ENCODE data around the gene CDC26. TPM values are rescaled to one million over a fixed set of nuclear protein-coding genes. Genes with fewer than 3 reads are reported as not detected.
"Not testable (repeated sequence)": the region's sequence is repeated elsewhere in the genome, so short reads cannot be mapped to it uniquely, and the experiment has no call there.

The CDC26 gene
- total RNA-seq, 2 experiments from 2014 or later, result 27.5 to 44.2 TPM

DNA sequence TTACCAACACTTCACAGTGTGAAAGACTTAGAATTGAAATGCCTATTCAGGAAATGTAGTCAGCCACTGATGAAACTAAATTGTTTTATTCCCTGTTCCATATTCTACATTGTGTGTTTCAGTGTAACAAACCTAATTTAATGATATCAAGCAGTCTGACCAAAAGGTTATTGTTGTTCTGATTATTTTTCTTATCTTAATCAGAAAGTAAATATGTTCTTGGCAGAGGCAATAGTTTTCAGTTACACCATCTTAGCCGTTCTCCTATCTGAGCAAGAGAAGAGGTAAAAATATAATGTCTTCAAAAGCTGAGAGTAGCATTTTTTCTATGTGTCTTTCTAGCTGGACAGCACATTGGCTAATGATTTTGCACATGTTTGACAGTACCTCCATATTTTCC lies 17.1 kb downstream of the CDC26 start:
- H3K9me3 Mint-ChIP-seq (ENCODE audit: low read depth), result no peaks in the 10 kb centered on the region
- peaks cover 30% of the 10 kb centered on the region for H3K36me3 Mint-ChIP-seq (ENCODE audit: low read depth)
- no peaks in the 10 kb centered on the region for H3K27me3 Mint-ChIP-seq

DNA sequence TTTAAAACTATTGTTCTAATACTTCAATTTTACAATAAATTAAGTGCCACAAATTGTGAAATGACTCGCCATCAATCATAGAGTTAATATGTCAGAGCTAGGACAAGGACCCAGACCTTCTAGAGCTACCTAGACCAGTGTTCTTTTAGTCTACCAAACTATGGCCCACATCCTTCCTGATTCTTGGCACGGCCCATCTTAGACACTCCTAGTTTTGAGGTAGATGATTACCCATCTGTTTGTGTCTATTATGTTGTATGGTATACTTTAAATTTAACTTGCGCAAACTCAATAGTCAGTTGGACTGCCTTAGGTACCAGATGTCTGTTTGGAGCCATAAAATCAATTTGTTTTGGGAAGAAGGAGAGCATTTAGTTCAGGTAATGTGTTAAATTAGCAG lies 17.5 kb downstream of the CDC26 start:
- H3K9me3 Mint-ChIP-seq (ENCODE audit: low read depth), result no peaks in the 10 kb centered on the region
- POLR2A ChIA-PET, result interaction anchor here (0.7 kb wide), 1 partner anchor 330 kb away, joined by 3 read pairs; no protein-coding TSS in a partner anchor
- CTCF ChIA-PET, result no interaction called here

More for the DNA sequence above, 17.1 kb downstream of the CDC26 start:
- ChIA-PET POLR2A (no interaction called here), CTCF (no interaction called here)
- no peak for DNase-seq
- Mint-ChIP-seq H3K4me3 (no peak overlapping the region), H3K4me1 (no peaks in the 10 kb centered on the region), H3K27ac (no peak overlapping the region)
- ATAC-seq, result no peak
- intact Hi-C loops (cut with DNase I, micrococcal nuclease), result no loop called here

DNA sequence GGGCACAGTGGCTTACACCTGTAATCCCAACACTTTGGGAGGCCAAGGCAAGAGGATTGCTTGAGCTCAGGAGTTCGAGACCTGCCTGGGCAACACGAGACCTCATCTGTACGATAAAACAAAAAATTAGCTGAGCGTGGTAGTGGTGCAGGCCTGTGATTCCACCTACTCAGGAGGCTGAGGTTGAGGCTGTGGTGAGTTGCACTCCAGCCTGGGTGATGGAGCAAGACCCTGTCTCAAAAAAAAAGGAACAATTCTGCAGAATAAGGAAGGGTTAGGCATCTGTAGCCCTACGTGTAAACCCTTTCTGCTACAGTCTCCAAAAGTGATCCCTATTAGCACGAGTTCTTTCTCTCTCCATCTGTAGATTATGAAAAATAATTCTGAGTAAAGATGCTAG lies 19.9 kb downstream of the CDC26 start:
- no peak overlapping the region for H3K27ac Mint-ChIP-seq
- H3K9me3 Mint-ChIP-seq (ENCODE audit: low read depth), result peaks cover 3% of the 10 kb centered on the region
- no peaks in the 10 kb centered on the region for H3K4me1 Mint-ChIP-seq
- CTCF ChIA-PET, result interaction anchor here (0.6 kb wide), 1 partner anchor 68 kb away, joined by 4 read pairs; no protein-coding TSS in a partner anchor
- H3K4me3 Mint-ChIP-seq, result no peak overlapping the region
- DNase-seq (no peak), ATAC-seq (no peak)
- peaks cover 23% of the 10 kb centered on the region for H3K36me3 Mint-ChIP-seq (ENCODE audit: low read depth)
- no peaks in the 10 kb centered on the region for H3K27me3 Mint-ChIP-seq
- intact Hi-C loops (cut with DNase I, micrococcal nuclease), result no loop called here
- POLR2A ChIA-PET, result no interaction called here

More for the DNA sequence above, 17.5 kb downstream of the CDC26 start:
- Mint-ChIP-seq H3K4me1 (no peaks in the 10 kb centered on the region), H3K36me3 (ENCODE audit: low read depth) (peaks cover 30% of the 10 kb centered on the region), H3K27me3 (no peaks in the 10 kb centered on the region), H3K27ac (no peak overlapping the region), H3K4me3 (no peak overlapping the region)
- no peak for ATAC-seq
- DNase-seq, result no peak
- intact Hi-C loops (cut with DNase I, micrococcal nuclease), result no loop called here

DNA sequence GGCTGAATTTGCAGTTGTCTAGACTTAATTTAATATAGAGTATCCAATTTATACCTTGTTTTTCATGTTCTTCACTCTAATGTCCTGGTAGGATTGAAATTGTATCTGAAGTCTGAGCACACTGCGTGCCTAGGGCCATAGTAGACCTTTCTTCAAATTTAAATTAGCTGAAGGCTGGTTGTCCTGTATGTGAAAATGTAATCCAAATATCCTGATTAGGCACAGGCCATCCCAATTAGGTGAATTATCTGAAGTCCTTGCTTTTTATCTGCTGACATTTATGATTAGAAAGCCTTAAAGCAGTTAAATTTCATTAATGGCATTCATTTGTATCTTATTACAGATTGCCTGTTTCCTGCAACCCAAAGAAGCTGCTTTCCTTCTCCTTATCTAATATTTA lies 20.4 kb downstream of the CDC26 start:
- ATAC-seq, result no peak
- no peaks in the 10 kb centered on the region for H3K27me3 Mint-ChIP-seq
- no peak for DNase-seq
- H3K4me3 Mint-ChIP-seq, result no peak overlapping the region
- ChIA-PET POLR2A (no interaction called here), CTCF (interaction anchor here (0.6 to 1.0 kb wide), 2 partner anchors 27 to 68 kb away, joined by 4 read pairs; no protein-coding TSS in a partner anchor)
- intact Hi-C loops (cut with DNase I, micrococcal nuclease), result no loop called here
- H3K9me3 Mint-ChIP-seq (ENCODE audit: low read depth), result peaks cover 3% of the 10 kb centered on the region
- H3K4me1 Mint-ChIP-seq, result no peaks in the 10 kb centered on the region
- H3K36me3 Mint-ChIP-seq (ENCODE audit: low read depth), result peaks cover 18% of the 10 kb centered on the region
- H3K27ac Mint-ChIP-seq, result no peak overlapping the region

DNA sequence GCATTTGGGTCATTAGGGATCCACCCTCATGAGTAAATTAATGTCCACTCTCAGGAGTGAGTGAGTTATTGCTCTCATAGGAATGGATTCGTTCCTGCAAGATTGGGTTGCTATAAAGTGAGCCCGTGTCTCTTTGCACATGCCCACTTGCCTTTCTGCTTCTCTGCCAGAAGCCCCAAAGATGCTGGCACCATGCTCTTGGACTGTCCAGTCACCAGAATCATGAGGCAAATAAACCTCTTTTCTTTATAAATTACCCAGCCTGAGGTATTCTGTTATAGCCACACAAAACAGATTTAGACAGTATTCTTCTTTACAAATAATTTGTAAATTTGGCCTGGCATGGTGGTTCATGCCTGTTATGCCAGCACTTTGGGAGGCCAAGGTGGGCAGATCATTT lies 24.6 kb downstream of the CDC26 start:
- Mint-ChIP-seq H3K4me1 (no peaks in the 10 kb centered on the region), H3K27ac (no peak overlapping the region), H3K27me3 (no peaks in the 10 kb centered on the region), H3K4me3 (no peak overlapping the region), H3K36me3 (ENCODE audit: low read depth) (peaks cover 5% of the 10 kb centered on the region), H3K9me3 (ENCODE audit: low read depth) (peaks cover 3% of the 10 kb centered on the region)
- ChIA-PET CTCF (interaction anchor here (0.7 kb wide), 1 partner anchor 23 kb away, joined by 3 read pairs; no protein-coding TSS in a partner anchor), POLR2A (no interaction called here)
- intact Hi-C loops (cut with DNase I, micrococcal nuclease), result no loop called here
- no peak for ATAC-seq
- DNase-seq, result no peak

DNA sequence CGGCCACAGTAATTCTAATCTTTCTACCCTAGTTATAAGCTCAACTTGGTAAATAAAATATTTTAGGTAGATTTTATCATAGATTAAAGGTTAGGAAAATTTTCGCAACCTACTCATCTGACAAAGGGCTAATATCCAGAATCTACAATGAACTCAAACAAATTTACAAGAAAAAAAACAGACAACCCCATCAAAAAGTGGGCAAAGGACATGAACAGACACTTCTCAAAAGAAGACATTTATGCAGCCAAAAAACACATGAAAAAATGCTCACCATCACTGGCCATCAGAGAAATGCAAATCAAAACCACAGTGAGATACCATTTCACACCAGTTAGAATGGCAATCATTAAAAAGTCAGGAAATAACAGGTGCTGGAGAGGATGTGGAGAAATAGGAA lies 25.7 kb downstream of the CDC26 start:
- H3K27me3 Mint-ChIP-seq; H3K4me1 Mint-ChIP-seq; POLR2A ChIA-PET; ATAC-seq; H3K9me3 Mint-ChIP-seq (ENCODE audit: low read depth); H3K4me3 Mint-ChIP-seq; intact Hi-C loops (cut with DNase I, micrococcal nuclease); DNase-seq; H3K36me3 Mint-ChIP-seq (ENCODE audit: low read depth); CTCF ChIA-PET; H3K27ac Mint-ChIP-seq: not testable (repeated sequence)

DNA sequence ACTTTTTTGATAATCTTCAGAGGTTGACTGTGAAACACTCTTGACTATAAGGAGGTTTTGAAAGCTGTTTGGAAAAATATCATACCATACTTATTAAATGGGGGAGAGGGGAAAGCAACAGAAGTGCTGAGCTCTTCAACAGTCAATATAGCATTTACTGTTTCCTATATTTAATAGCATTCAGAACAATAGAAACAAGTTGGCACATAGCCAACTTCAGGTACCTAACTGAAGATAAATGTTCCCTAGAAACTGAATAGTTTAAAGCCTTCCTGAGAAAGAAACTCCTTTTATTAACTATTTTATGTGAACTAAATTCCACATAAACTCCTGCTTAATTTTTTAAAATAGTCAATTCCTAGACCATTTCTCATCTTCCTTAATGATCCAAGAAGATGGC lies 27.7 kb downstream of the CDC26 start:
- ATAC-seq (no peak), DNase-seq (no peak)
- POLR2A ChIA-PET, result no interaction called here
- H3K9me3 Mint-ChIP-seq (ENCODE audit: low read depth), result peaks cover 3% of the 10 kb centered on the region
- H3K4me3 Mint-ChIP-seq, result no peak overlapping the region
- H3K4me1 Mint-ChIP-seq, result no peaks in the 10 kb centered on the region
- CTCF ChIA-PET, result no interaction called here
- intact Hi-C loops (cut with DNase I, micrococcal nuclease), result no loop called here
- peaks cover 5% of the 10 kb centered on the region for H3K36me3 Mint-ChIP-seq (ENCODE audit: low read depth)
- H3K27me3 Mint-ChIP-seq, result no peaks in the 10 kb centered on the region
- no peak overlapping the region for H3K27ac Mint-ChIP-seq

DNA sequence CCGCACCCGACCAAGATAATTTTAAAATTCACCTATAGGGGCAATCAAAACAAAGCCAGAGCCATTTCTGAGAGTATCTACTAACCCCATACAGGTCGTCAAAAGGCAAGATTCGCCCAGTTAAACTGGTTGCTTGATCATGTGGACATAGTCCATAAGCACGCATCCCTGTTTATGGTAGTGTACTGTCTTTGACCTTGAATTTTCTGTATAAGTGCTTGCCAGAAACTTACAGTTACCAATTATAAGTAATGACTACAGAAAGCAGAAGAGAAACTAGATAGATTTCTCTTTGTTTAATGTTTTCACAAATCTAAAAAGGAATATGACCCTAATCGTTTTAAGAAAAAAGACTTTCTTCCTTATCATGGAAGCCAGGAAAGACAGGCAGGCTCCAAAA lies 28.4 kb downstream of the CDC26 start:
- H3K27me3 Mint-ChIP-seq, result no peaks in the 10 kb centered on the region
- CTCF ChIA-PET, result no interaction called here
- intact Hi-C loops (cut with DNase I, micrococcal nuclease), result no loop called here
- POLR2A ChIA-PET, result interaction anchor here (0.6 kb wide), 1 partner anchor 564 kb away, joined by 5 read pairs; no protein-coding TSS in a partner anchor
- H3K36me3 Mint-ChIP-seq (ENCODE audit: low read depth), result peaks cover 5% of the 10 kb centered on the region
- no peak overlapping the region for H3K4me3 Mint-ChIP-seq
- DNase-seq, result no peak
- H3K27ac Mint-ChIP-seq, result no peak overlapping the region
- ATAC-seq, result no peak
- H3K4me1 Mint-ChIP-seq, result no peaks in the 10 kb centered on the region
- peaks cover 3% of the 10 kb centered on the region for H3K9me3 Mint-ChIP-seq (ENCODE audit: low read depth)

DNA sequence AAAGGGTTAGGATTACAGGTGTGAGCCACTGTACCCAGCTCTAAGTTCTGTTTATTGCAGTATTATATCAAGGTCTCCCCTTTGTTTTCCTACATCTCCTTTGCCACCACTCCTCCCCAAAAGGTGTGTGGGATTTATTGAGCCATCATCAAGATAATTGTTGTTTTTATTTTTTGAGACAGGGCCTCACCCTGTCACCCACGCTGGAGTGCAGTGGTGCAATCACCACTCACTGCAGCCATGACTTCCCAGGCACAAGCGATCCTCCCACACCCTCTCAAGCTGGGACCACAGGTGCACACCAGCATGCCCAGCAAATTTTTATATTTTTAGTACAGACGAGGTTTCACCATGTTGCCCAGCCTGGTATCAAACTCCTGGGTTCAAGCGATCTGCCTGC lies 29.5 kb downstream of the CDC26 start:
- ChIA-PET CTCF (no interaction called here), POLR2A (no interaction called here)
- Mint-ChIP-seq H3K27ac (no peak overlapping the region), H3K9me3 (ENCODE audit: low read depth) (peaks cover 3% of the 10 kb centered on the region), H3K4me1 (no peaks in the 10 kb centered on the region), H3K27me3 (no peaks in the 10 kb centered on the region), H3K36me3 (ENCODE audit: low read depth) (peaks cover 5% of the 10 kb centered on the region), H3K4me3 (no peak overlapping the region)
- no peak for ATAC-seq
- DNase-seq, result no peak
- intact Hi-C loops (cut with DNase I, micrococcal nuclease), result no loop called here

DNA sequence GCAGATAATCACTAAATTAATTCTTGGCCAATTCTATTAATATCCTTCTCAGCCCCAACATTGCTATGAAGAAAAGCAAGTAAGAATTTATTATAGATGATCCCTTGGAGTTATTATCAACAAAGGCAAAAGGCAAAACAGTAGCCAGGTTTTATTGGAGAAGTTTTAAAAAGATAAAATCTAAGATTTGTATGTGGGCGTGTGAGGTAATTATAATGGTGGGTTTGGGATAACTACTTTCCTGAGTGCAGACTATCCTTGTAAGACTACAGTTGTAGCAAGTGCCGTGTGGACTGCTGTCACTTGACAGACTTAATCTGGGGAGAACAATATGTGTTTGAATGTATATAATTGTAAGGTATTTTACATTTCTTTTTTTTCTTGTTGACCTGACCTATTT lies 30.8 kb downstream of the CDC26 start:
- no peaks in the 10 kb centered on the region for H3K27me3 Mint-ChIP-seq
- no peaks in the 10 kb centered on the region for H3K9me3 Mint-ChIP-seq (ENCODE audit: low read depth)
- peaks cover 1% of the 10 kb centered on the region for H3K36me3 Mint-ChIP-seq (ENCODE audit: low read depth)
- DNase-seq (no peak), ATAC-seq (no peak)
- CTCF ChIA-PET, result no interaction called here
- H3K4me1 Mint-ChIP-seq, result no peaks in the 10 kb centered on the region
- no peak overlapping the region for H3K4me3 Mint-ChIP-seq
- no peak overlapping the region for H3K27ac Mint-ChIP-seq
- intact Hi-C loops (cut with DNase I, micrococcal nuclease), result no loop called here
- POLR2A ChIA-PET, result no interaction called here

DNA sequence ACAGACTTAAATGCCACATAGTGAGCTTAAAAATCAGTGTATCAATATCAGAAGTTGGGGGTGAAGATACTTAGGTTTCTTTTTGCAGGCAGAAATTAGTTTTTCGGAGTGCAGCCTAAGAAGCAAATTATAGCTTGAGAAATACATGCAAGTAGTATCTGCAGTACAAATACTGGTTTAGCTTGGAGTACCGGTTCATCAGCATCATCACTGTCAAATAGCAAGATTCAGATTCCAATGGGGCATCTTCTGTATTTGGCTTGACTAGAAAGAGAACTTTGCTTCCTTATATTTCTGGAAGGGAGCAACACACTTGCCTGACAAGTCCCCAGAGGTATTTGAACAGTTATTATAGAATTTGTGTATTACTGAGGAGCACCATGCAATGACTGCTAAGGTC lies 34.2 kb downstream of the CDC26 start:
- intact Hi-C loops (cut with DNase I, micrococcal nuclease), result no loop called here
- DNase-seq (no peak), ATAC-seq (no peak)
- Mint-ChIP-seq H3K36me3 (ENCODE audit: low read depth) (no peaks in the 10 kb centered on the region), H3K4me1 (peaks cover 3% of the 10 kb centered on the region), H3K27ac (no peak overlapping the region), H3K27me3 (no peaks in the 10 kb centered on the region), H3K4me3 (no peak overlapping the region), H3K9me3 (ENCODE audit: low read depth) (no peaks in the 10 kb centered on the region)
- ChIA-PET CTCF (no interaction called here), POLR2A (no interaction called here)

DNA sequence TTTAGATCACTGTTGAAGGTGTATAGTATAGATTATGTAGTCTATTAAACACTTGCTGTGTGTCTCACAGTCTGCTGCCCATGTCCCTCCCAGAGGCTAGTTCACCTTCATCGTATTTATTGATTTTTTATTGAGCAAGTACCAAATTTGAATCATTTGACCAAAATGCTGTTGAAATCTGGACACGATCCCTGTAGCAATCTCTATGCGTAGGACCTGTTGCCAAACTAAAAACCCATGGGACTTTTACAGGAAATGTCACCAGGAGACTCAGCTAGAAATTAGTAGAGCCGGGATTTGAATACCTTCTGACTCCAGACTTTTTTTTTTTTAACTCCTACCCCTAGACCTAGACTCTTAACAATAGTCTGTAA lies 36.5 kb downstream of the CDC26 start:
- intact Hi-C loops (cut with DNase I, micrococcal nuclease), result no loop called here
- H3K4me1 Mint-ChIP-seq, result peaks cover 4% of the 10 kb centered on the region
- no peak overlapping the region for H3K27ac Mint-ChIP-seq
- H3K4me3 Mint-ChIP-seq, result no peak overlapping the region
- DNase-seq, result no peak
- ChIA-PET CTCF (interaction anchor here (0.8 to 1.3 kb wide), 3 partner anchors 15 to 402 kb away, joined by 3 to 4 read pairs (median 3); no protein-coding TSS in a partner anchor), POLR2A (interaction anchor here (0.6 kb wide), 1 partner anchor 355 kb away, joined by 3 read pairs; no protein-coding TSS in a partner anchor)
- no peaks in the 10 kb centered on the region for H3K27me3 Mint-ChIP-seq
- H3K36me3 Mint-ChIP-seq (ENCODE audit: low read depth), result no peaks in the 10 kb centered on the region
- ATAC-seq, result no peak
- no peaks in the 10 kb centered on the region for H3K9me3 Mint-ChIP-seq (ENCODE audit: low read depth)
